Measurements from ENCODE around the gene ZNF428.

- TF ChIP-seq CTCF (IDR thresholded peaks at IDR 0.05) = no peak
- no peak for TF ChIP-seq POLR2A (IDR thresholded peaks at IDR 0.05)
These were observed 57.2 kb downstream of the ZNF428 start for GRCh38 chr19:43562226-43562697.

Data from right lobe of liver (tissue), 4 donors.